GM12892 (cell line): ENCODE results near the gene ENAH.

Experiments used
- POLR2AphosphoS5 ChIP-seq: IDR thresholded peaks from 2 replicates; pipeline ENCODE4 v1.6.1; 2011; ENCODE audit warnings: low read depth, low read length, control low read depth
- TAF1 ChIP-seq: IDR thresholded peaks from 2 replicates; pipeline ENCODE4 v1.6.1; 2011; ENCODE audit warnings: low read depth, mild to moderate bottlenecking, control low read depth, low read length, borderline replicate concordance

DNA sequence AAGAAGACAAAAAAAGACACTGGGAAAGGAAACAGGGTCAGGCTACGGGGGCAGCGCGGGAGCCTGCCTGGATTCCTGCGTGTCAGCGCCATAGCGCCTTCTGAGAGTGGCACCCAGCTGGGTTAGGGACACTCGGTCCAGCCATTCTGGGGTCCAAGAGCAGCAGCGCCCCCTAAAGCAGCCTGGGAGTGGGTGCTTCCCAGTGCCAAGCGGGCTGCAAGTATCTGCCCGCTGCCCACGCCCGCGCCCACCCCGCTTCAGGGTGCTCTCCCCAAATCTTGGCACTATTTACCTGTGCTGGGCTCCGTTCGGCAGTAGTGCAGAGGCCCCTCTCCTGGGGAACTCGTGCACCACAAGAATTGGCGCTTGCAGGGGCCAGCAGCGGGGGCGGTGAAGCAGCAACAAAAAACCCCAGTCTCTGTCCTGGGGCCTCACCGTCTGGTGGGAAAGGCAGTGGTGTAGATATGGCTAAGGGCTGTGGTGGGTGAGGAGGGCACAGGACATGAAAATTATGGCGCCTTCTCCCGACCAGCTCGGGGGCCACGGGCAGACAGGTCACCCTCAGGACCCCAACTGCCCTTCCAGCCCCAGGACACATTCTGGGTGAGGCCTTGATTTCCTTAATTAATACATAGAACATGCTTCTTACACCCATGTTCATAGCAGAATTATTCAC, 200.9 kb downstream of the ENAH start:
- no peak for TF ChIP-seq TAF1
- TF ChIP-seq POLR2AphosphoS5: no peak
